GM12878 (cell line): ENCODE measurements around the gene CSH2. TPM values are rescaled to one million over a fixed set of nuclear protein-coding genes. Genes with fewer than 3 reads are reported as not detected.

ENCODE experiments used
- BMI1 ChIP-seq: fragments of 450-650 bp; IDR thresholded peaks from 2 replicates; pipeline ENCODE4 v1.6.1; 2016; ENCODE audit warnings: mild to moderate bottlenecking, moderate library complexity, borderline replicate concordance
- FOXK2 ChIP-seq: fragments of 450-650 bp; IDR thresholded peaks from 2 replicates; pipeline ENCODE4 v1.6.1; 2017; ENCODE audit warnings: mild to moderate bottlenecking, moderate library complexity
- GATAD2B ChIP-seq: fragments of 450-650 bp; conservative IDR thresholded peaks from 2 replicates; pipeline ENCODE4 v1.6.1; 2017; ENCODE audit warnings: low read depth, mild to moderate bottlenecking, moderate library complexity
- KDM1A ChIP-seq: fragments of 200-600 bp; sonication (generic); IDR thresholded peaks from 2 replicates; pipeline ENCODE4 v1.6.1; 2016; ENCODE audit warnings: borderline replicate concordance
- RB1 ChIP-seq: fragments of 450-650 bp; formaldehyde crosslinking; IDR thresholded peaks from 2 replicates; pipeline ENCODE4 v1.6.1; 2017; ENCODE audit warnings: mild to moderate bottlenecking, borderline replicate concordance
- TARDBP ChIP-seq: IDR thresholded peaks from 2 replicates; pipeline ENCODE4 v1.6.1; 2016; ENCODE audit warnings: borderline replicate concordance
- ZNF24 ChIP-seq: fragments of 450-650 bp; IDR thresholded peaks from 2 replicates; pipeline ENCODE4 v1.6.1; 2017; ENCODE audit warnings: antibody characterized with exemption, mild to moderate bottlenecking
- polyA plus RNA-seq, 11 experiments: library from polyadenylated mRNA; depleted of rRNA in 4 of 11; unstranded in 6 of 11; stranded (reverse) in 5 of 11; fragments of >200 nt; fragmentation: Nextera tagmentation in 4 of 11; fragmentation: Illumina TruSeq in 1 of 11; extraction: Ambion mirVana in 4 of 11; extraction: Trizol in 1 of 11; gene quantifications; 1 replicate in 1 of 11; 2 replicates in 10 of 11; pipeline versions ENCODE4 v1.2.1 to v1.2.3, GENCODE V29; 2011 to 2016; ENCODE audit warnings: inconsistent platforms in 2 of 11, missing spikeins in 2 of 11, low read depth in 1 of 11
- total RNA-seq, 4 experiments: library from RNA; depleted of rRNA in 3 of 4; stranded (reverse); fragments of >200 nt in 3 of 4; fragmentation: Illumina TruSeq in 1 of 4; extraction: Trizol in 1 of 4; gene quantifications; 2 replicates each; pipeline versions ENCODE4 v1.2.1 to v1.2.3, GENCODE V29; 2013 to 2021
- TF ChIP-seq, protein P1 (sequence below): fragments of 450-650 bp; IDR thresholded peaks from 2 replicates; pipeline ENCODE4 v1.6.1; 2017; ENCODE audit warnings: antibody characterized with exemption, mild to moderate bottlenecking, moderate library complexity
- TF ChIP-seq, protein P2 (sequence below): fragments of 450-650 bp; IDR thresholded peaks from 2 replicates; pipeline ENCODE4 v1.6.1; 2017; ENCODE audit warnings: low read depth, mild to moderate bottlenecking, moderate library complexity
- TF ChIP-seq, protein P3 (sequence below): fragments of 450-650 bp; conservative IDR thresholded peaks from 2 replicates; pipeline ENCODE4 v1.6.1; 2017; ENCODE audit warnings: mild to moderate bottlenecking, moderate library complexity

Gene CSH2
- total and polyA plus RNA-seq, 10 of the 15 experiments (the other 5 are each of a cell fraction or from before 2014, with no cell fraction given), result not detected

DNA sequence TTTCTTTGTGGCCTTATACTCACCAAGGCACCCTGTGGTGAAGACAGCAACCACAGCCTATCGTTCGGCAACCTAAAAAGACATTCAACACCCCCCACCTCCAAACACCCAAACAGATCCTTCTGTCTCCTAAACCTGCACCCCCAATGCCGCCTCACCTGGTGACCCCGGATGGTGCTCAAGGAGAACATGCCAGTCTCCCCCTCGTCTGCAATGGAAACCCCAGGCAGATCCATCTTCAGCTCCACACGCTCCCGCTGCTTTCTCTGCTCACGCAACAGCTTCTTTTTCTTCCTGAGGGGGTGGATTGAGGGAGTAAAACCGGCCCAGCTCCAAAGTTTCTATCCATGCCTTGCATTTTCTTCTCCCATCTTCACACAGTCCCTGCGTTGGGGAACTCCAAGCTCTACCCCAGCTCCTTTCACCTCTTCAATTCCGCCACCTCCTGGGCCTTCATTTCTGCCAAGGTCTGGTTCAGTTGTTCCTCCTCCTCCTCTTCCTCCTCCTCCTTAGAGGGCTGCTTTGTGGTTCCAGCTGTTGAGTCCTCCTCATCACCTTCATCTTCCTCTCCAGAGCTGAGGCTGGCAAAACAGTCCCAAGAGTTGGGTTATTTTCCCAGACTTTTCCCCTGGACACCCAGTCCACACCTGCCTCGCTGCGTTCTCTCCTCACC, 49.7 kb downstream of the CSH2 start (continued):
- TF ChIP-seq, protein P1, sequence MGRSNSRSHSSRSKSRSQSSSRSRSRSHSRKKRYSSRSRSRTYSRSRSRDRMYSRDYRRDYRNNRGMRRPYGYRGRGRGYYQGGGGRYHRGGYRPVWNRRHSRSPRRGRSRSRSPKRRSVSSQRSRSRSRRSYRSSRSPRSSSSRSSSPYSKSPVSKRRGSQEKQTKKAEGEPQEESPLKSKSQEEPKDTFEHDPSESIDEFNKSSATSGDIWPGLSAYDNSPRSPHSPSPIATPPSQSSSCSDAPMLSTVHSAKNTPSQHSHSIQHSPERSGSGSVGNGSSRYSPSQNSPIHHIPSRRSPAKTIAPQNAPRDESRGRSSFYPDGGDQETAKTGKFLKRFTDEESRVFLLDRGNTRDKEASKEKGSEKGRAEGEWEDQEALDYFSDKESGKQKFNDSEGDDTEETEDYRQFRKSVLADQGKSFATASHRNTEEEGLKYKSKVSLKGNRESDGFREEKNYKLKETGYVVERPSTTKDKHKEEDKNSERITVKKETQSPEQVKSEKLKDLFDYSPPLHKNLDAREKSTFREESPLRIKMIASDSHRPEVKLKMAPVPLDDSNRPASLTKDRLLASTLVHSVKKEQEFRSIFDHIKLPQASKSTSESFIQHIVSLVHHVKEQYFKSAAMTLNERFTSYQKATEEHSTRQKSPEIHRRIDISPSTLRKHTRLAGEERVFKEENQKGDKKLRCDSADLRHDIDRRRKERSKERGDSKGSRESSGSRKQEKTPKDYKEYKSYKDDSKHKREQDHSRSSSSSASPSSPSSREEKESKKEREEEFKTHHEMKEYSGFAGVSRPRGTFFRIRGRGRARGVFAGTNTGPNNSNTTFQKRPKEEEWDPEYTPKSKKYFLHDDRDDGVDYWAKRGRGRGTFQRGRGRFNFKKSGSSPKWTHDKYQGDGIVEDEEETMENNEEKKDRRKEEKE, result no peak
- TF ChIP-seq RB1 (no peak), BMI1 (no peak), ZNF24 (no peak), FOXK2 (no peak), TARDBP (no peak), KDM1A (no peak), GATAD2B (no peak)
- TF ChIP-seq, protein P2, sequence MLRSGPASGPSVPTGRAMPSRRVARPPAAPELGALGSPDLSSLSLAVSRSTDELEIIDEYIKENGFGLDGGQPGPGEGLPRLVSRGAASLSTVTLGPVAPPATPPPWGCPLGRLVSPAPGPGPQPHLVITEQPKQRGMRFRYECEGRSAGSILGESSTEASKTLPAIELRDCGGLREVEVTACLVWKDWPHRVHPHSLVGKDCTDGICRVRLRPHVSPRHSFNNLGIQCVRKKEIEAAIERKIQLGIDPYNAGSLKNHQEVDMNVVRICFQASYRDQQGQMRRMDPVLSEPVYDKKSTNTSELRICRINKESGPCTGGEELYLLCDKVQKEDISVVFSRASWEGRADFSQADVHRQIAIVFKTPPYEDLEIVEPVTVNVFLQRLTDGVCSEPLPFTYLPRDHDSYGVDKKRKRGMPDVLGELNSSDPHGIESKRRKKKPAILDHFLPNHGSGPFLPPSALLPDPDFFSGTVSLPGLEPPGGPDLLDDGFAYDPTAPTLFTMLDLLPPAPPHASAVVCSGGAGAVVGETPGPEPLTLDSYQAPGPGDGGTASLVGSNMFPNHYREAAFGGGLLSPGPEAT, result no peak
- TF ChIP-seq, protein P3, sequence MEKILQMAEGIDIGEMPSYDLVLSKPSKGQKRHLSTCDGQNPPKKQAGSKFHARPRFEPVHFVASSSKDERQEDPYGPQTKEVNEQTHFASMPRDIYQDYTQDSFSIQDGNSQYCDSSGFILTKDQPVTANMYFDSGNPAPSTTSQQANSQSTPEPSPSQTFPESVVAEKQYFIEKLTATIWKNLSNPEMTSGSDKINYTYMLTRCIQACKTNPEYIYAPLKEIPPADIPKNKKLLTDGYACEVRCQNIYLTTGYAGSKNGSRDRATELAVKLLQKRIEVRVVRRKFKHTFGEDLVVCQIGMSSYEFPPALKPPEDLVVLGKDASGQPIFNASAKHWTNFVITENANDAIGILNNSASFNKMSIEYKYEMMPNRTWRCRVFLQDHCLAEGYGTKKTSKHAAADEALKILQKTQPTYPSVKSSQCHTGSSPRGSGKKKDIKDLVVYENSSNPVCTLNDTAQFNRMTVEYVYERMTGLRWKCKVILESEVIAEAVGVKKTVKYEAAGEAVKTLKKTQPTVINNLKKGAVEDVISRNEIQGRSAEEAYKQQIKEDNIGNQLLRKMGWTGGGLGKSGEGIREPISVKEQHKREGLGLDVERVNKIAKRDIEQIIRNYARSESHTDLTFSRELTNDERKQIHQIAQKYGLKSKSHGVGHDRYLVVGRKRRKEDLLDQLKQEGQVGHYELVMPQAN, result no peak
